ENCODE results near the gene CCM2. TPM values are rescaled to one million over a fixed set of nuclear protein-coding genes. Genes with fewer than 3 reads are reported as not detected.
"Not testable (repeated sequence)": the region's sequence is repeated elsewhere in the genome, so short reads cannot be mapped to it uniquely, and the experiment has no call there.

Gene CCM2
- total RNA-seq, 1 experiment from 2014 or later = 42.5 TPM

DNA sequence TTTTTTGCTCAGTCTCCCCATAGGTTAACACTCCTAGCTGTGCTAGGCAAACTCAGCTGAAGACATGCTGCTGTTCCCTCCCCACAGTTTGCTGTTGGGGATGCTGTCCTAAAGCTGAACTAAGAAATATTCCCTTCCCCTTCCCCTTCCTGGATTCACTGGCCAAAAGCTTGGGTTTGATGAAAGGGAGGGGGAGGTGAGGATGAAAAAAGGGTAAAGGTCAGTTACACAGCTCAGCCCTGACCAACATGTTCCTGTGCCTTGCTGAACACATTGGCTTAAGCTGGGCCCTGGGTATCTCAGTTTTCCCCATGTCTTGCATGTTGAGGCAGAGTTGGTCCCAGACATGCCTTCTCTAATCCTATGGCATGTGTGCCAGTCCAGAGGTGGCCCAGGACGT is 15.3 kb downstream of the CCM2 start:
- Histone ChIP-seq H3K27me3 (ENCODE audit: low read length) (no peaks in the 10 kb centered on the region), H3K9me2 (replicated peaks; ENCODE audit: insufficient read depth, low read length) (no peaks in the 10 kb centered on the region), H2AFZ (ENCODE audit: low read length) (no peak overlapping the region), H4K20me1 (ENCODE audit: insufficient read depth, low read depth, low read length) (peaks cover 4% of the 10 kb centered on the region; the same call in 1 of the 2 replicates), H3K27ac (ENCODE audit: low read length) (no peak overlapping the region), H3K36me3 (ENCODE audit: insufficient read depth, low read length) (peaks cover 20% of the 10 kb centered on the region), H3K79me2 (ENCODE audit: low read length) (peaks cover 76% of the 10 kb centered on the region), H3K4me3 (ENCODE audit: low read length) (no peak overlapping the region), H3K4me2 (ENCODE audit: low read depth, low read length, poor library complexity, severe bottlenecking) (no peak overlapping the region), H3K4me1 (ENCODE audit: low read length) (peaks cover 5% of the 10 kb centered on the region), H3K9me3 (ENCODE audit: low read length) (no peaks in the 10 kb centered on the region), H3K9ac (ENCODE audit: low read length) (no peak overlapping the region)
- DNase-seq = no peak

DNA sequence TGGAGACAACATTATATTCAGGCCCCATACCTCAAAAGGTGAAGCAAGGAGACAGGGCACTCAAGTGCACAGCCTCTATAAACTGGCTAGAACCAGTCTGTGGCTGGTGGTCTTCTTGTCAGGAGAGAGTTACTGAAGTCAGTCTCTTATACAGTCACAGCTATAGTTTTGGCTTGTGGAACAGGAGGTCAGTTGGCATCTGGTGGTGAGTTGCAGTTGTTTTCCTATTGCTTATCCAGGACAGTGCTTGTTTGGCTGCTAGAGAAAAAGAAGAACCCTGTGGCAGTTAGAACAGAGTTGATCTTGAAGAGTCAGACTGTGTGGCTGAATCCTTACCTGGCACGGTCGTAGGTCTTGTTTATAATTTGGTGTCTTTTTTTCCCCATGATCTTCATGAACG is 17.3 kb downstream of the CCM2 start:
- no peak overlapping the region for H2AFZ ChIP-seq (ENCODE audit: low read length)
- no peak overlapping the region for H3K4me3 ChIP-seq (ENCODE audit: low read length)
- H3K36me3 ChIP-seq (ENCODE audit: insufficient read depth, low read length) = peaks cover 12% of the 10 kb centered on the region
- no peaks in the 10 kb centered on the region for H3K9me2 ChIP-seq (replicated peaks; ENCODE audit: insufficient read depth, low read length)
- H3K4me2 ChIP-seq (ENCODE audit: low read depth, low read length, poor library complexity, severe bottlenecking) = no peak overlapping the region
- no peaks in the 10 kb centered on the region for H3K9me3 ChIP-seq (ENCODE audit: low read length)
- H3K27me3 ChIP-seq (ENCODE audit: low read length) = no peaks in the 10 kb centered on the region
- H4K20me1 ChIP-seq (ENCODE audit: insufficient read depth, low read depth, low read length) = peaks cover 4% of the 10 kb centered on the region; the same call in 1 of the 2 replicates
- peaks cover 11% of the 10 kb centered on the region for H3K4me1 ChIP-seq (ENCODE audit: low read length)
- no peak overlapping the region for H3K9ac ChIP-seq (ENCODE audit: low read length)
- H3K27ac ChIP-seq (ENCODE audit: low read length) = no peak overlapping the region; the same call in 1 of the 2 replicates
- no peak for DNase-seq
- H3K79me2 ChIP-seq (ENCODE audit: low read length) = peaks cover 76% of the 10 kb centered on the region

DNA sequence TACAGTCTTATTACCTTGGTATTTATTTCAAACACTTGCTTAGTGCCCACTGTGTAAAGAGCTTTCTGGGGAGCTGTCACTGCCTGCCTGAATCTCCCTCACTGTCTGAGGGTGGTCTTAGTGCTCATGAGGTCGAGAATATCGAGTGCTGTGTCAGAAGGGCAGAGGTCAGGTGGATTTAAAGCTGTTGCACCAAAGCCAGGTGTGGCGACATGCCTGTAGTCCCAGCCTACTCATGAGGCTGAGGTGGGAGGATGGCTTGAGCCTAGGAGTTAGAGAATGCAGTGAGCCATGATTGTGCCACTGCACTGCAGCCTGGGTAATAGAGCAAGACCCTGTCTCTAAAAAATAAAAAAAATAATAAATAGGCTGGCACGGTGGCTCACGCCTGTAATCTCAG is 20.9 kb downstream of the CCM2 start:
- Histone ChIP-seq H3K4me3 (ENCODE audit: low read length) (no peak overlapping the region), H3K9ac (ENCODE audit: low read length) (no peak overlapping the region), H3K4me1 (ENCODE audit: low read length) (peaks cover 31% of the 10 kb centered on the region), H4K20me1 (ENCODE audit: insufficient read depth, low read depth, low read length) (no peaks in the 10 kb centered on the region), H3K9me2 (replicated peaks; ENCODE audit: insufficient read depth, low read length) (no peaks in the 10 kb centered on the region), H3K9me3 (ENCODE audit: low read length) (no peaks in the 10 kb centered on the region), H3K36me3 (ENCODE audit: insufficient read depth, low read length) (no peaks in the 10 kb centered on the region), H3K27me3 (ENCODE audit: low read length) (no peaks in the 10 kb centered on the region), H3K27ac (ENCODE audit: low read length) (peak overlapping the region; percentile 57), H2AFZ (ENCODE audit: low read length) (no peak overlapping the region), H3K79me2 (ENCODE audit: low read length) (peaks cover 78% of the 10 kb centered on the region), H3K4me2 (ENCODE audit: low read depth, low read length, poor library complexity, severe bottlenecking) (no peak overlapping the region)
- DNase-seq = no peak

DNA sequence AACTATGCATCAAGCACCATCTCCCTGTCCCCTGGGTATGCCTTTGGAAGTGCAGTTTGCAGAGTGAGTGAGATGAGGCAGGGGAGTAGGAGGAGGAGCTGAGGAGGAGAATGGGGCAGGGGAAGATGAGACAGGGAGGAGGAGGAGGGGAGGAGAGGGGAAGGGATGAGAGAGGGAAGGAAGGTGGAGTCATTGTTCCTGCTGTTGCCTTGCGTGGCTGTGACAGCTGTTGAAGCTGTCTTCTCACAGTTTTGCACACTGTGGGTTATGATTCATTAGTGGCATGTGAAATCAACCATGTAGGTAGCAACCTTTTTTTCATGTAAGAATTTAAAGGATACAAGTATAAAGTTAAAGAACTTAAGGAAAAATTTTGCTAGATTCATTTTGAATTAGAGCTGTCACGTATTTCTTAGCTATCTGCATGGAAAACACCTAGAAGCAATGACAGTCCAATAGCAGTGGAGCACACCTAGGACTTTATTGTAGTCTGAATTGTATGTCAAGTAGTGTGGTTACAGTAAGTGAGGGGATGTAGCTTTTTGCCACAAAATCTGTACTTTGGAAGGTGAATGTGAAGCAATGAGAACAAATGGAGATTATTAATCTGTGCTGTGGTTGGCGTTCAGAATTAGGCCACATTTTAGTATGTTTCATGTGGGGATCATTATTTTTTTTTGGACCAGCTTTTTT is 21.7 kb downstream of the CCM2 start:
- H3K4me3 ChIP-seq (ENCODE audit: low read length) = no peak overlapping the region
- peak overlapping the region; percentile 31; the same call in 1 of the 2 replicates for H3K27ac ChIP-seq (ENCODE audit: low read length)
- peaks cover 40% of the 10 kb centered on the region for H3K4me1 ChIP-seq (ENCODE audit: low read length)
- H3K9me3 ChIP-seq (ENCODE audit: low read length) = no peaks in the 10 kb centered on the region
- no peak for DNase-seq
- H3K9me2 ChIP-seq (replicated peaks; ENCODE audit: insufficient read depth, low read length) = no peaks in the 10 kb centered on the region
- H3K27me3 ChIP-seq (ENCODE audit: low read length) = no peaks in the 10 kb centered on the region
- no peak overlapping the region for H2AFZ ChIP-seq (ENCODE audit: low read length)
- H3K4me2 ChIP-seq (ENCODE audit: low read depth, low read length, poor library complexity, severe bottlenecking) = no peak overlapping the region
- H3K9ac ChIP-seq (ENCODE audit: low read length) = no peak overlapping the region
- no peaks in the 10 kb centered on the region for H3K36me3 ChIP-seq (ENCODE audit: insufficient read depth, low read length)
- no peaks in the 10 kb centered on the region for H4K20me1 ChIP-seq (ENCODE audit: insufficient read depth, low read depth, low read length)
- H3K79me2 ChIP-seq (ENCODE audit: low read length) = peaks cover 83% of the 10 kb centered on the region

DNA sequence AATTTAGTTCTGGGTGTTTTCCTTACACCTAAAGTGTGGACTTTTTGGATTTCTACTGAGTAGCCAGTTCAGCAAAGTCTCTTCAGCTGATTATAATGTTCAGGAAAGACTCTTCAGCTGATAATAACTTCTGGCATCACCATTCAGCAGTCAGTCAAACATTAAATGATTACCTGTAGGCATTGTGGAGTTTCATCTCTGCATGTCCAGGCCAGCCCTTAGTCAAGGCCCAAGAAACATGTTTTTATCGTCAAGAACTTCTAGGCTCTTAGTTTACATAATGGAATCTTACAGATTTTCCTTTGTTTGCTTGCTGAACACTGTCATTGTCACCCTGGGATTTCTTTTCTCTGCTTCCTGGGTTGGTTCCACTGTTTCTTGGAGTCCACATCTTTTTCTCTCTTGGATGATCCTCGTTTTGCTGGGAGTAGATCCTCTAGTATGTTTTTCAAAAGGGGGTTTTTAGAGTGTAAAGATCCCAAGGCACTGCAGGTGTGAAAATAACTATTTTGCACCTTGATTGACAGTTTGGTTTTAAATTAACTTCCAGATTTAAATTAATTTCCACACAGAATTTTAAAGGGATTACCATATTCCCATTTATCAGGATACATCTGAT is 24.2 kb downstream of the CCM2 start:
- Histone ChIP-seq H3K79me2 (ENCODE audit: low read length) (peaks cover 89% of the 10 kb centered on the region), H3K36me3 (ENCODE audit: insufficient read depth, low read length) (peaks cover 20% of the 10 kb centered on the region), H3K9ac (ENCODE audit: low read length) (no peak overlapping the region)

DNA sequence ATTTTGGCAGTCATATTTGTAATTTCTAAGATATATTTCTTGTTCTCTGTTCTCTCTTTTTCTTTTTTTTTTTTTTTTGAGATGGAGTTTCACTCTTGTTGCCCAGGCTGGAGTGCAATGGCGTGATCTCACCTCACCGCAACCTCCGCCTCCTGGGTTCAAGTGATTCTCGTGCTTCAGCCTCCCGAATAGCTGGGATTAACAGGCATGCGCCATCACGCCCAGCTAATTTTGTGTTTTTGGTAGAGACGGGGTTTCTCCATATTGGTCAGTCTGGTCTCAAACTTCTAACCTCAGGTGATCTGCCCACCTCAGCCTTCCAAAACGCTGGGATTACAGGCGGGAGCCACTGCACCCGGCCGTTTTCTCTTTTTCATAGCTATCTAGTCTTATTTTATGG is 25.5 kb downstream of the CCM2 start:
- peaks cover 89% of the 10 kb centered on the region for H3K79me2 ChIP-seq (ENCODE audit: low read length)
- not testable (repeated sequence) for H3K9me3 ChIP-seq (ENCODE audit: low read length); DNase-seq; H3K9ac ChIP-seq (ENCODE audit: low read length); H3K4me3 ChIP-seq (ENCODE audit: low read length); H2AFZ ChIP-seq (ENCODE audit: low read length); H3K27me3 ChIP-seq (ENCODE audit: low read length); H4K20me1 ChIP-seq (ENCODE audit: insufficient read depth, low read depth, low read length); H3K9me2 ChIP-seq (replicated peaks; ENCODE audit: insufficient read depth, low read length)
- peak overlapping the region; percentile 82 for H3K27ac ChIP-seq (ENCODE audit: low read length)
- H3K36me3 ChIP-seq (ENCODE audit: insufficient read depth, low read length) = peaks cover 31% of the 10 kb centered on the region
- peaks cover 47% of the 10 kb centered on the region for H3K4me1 ChIP-seq (ENCODE audit: low read length)
- peak overlapping the region; percentile 58 for H3K4me2 ChIP-seq (ENCODE audit: low read depth, low read length, poor library complexity, severe bottlenecking)

More for the DNA sequence above, 24.2 kb downstream of the CCM2 start:
- no peak for DNase-seq
- Histone ChIP-seq H3K27me3 (ENCODE audit: low read length) (no peaks in the 10 kb centered on the region), H3K27ac (ENCODE audit: low read length) (peak overlapping the region; percentile 42), H3K4me2 (ENCODE audit: low read depth, low read length, poor library complexity, severe bottlenecking) (no peak overlapping the region), H3K4me3 (ENCODE audit: low read length) (no peak overlapping the region), H3K4me1 (ENCODE audit: low read length) (peaks cover 54% of the 10 kb centered on the region), H4K20me1 (ENCODE audit: insufficient read depth, low read depth, low read length) (no peaks in the 10 kb centered on the region), H3K9me3 (ENCODE audit: low read length) (no peaks in the 10 kb centered on the region), H2AFZ (ENCODE audit: low read length) (no peak overlapping the region), H3K9me2 (replicated peaks; ENCODE audit: insufficient read depth, low read length) (no peaks in the 10 kb centered on the region)

DNA sequence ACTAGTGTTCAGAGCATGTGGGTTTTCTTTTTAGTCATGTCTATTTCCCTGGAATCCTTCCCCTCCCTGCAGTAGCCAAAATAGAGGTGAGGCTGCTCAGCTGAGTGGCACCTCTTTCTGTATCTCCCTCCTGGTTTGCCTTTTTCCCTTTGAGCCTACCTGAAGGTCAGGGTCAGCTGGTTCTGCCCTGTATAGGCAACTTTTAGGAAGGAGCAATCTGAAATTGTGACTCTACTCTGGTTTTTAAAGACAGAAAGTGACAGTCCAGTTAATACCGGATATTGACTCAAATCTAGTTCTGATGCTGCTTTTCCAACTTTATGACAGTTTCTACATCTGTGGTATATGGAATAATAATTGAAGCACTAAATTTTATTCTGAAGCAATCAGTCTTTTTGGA is 26.0 kb downstream of the CCM2 start:
- Histone ChIP-seq H3K36me3 (ENCODE audit: insufficient read depth, low read length) (peaks cover 31% of the 10 kb centered on the region), H4K20me1 (ENCODE audit: insufficient read depth, low read depth, low read length) (no peaks in the 10 kb centered on the region), H2AFZ (ENCODE audit: low read length) (no peak overlapping the region), H3K27ac (ENCODE audit: low read length) (peak overlapping the region; percentile 82), H3K79me2 (ENCODE audit: low read length) (peaks cover 87% of the 10 kb centered on the region), H3K9me3 (ENCODE audit: low read length) (no peaks in the 10 kb centered on the region), H3K27me3 (ENCODE audit: low read length) (no peaks in the 10 kb centered on the region), H3K4me1 (ENCODE audit: low read length) (peaks cover 43% of the 10 kb centered on the region), H3K4me3 (ENCODE audit: low read length) (peak overlapping the region; percentile 1; the same call in 1 of the 2 replicates), H3K4me2 (ENCODE audit: low read depth, low read length, poor library complexity, severe bottlenecking) (peak overlapping the region; percentile 58), H3K9ac (ENCODE audit: low read length) (peak overlapping the region; percentile 30), H3K9me2 (replicated peaks; ENCODE audit: insufficient read depth, low read length) (no peaks in the 10 kb centered on the region)
- no peak for DNase-seq

DNA sequence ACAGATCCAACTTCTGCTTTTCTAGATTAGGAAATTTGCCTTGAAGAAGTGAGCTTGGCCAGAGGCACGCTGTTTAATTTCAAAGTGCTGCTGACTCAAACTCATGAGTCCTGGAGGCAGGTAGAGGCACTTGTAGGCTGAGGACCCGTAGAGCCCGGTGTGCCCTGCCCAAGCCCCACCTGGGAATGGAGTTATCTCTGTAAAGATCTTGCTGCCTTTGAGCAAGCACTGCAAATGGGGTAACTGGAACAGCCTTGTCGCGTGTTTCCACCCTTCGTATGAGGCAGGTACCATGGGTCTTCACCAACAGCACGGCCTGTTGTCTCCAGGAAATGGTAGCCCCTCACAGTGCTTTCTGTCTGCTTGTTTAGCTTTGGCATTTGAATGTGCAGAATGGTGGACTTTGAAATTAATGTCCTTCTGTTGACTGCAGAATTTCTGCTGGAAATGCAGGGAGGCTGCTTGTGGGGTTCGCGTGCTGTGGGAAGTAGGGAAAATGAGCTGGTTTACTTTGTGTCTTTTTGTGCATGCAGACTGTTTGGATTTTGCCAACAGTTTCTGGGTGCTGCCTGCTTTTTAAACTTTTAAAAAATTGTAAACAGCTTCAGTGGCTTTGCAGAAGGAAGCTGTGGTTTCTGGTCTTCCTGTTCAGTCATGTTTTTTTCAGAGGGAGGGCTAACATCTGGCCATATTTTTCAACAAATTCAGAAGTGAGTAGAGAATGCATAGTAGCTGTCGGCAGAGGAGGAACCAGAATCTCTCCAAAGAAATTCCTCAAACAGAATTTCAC is 27.2 kb downstream of the CCM2 start:
- DNase-seq = peak; percentile 84
- H3K79me2 ChIP-seq (ENCODE audit: low read length) = peaks cover 86% of the 10 kb centered on the region
- no peak overlapping the region for H2AFZ ChIP-seq (ENCODE audit: low read length)
- H3K27me3 ChIP-seq (ENCODE audit: low read length) = no peaks in the 10 kb centered on the region
- peaks cover 31% of the 10 kb centered on the region for H3K36me3 ChIP-seq (ENCODE audit: insufficient read depth, low read length)
- no peaks in the 10 kb centered on the region for H3K9me3 ChIP-seq (ENCODE audit: low read length)
- H3K4me3 ChIP-seq (ENCODE audit: low read length) = peak overlapping the region; percentile 21; the same call in 1 of the 2 replicates
- H3K4me2 ChIP-seq (ENCODE audit: low read depth, low read length, poor library complexity, severe bottlenecking) = peak overlapping the region; percentile 58
- H3K9ac ChIP-seq (ENCODE audit: low read length) = peak overlapping the region; percentile 42
- no peaks in the 10 kb centered on the region for H4K20me1 ChIP-seq (ENCODE audit: insufficient read depth, low read depth, low read length)
- H3K4me1 ChIP-seq (ENCODE audit: low read length) = peaks cover 43% of the 10 kb centered on the region
- no peaks in the 10 kb centered on the region for H3K9me2 ChIP-seq (replicated peaks; ENCODE audit: insufficient read depth, low read length)
- peak overlapping the region; percentile 82 for H3K27ac ChIP-seq (ENCODE audit: low read length)

Data from Karpas-422 (cell line).